HG03460 (cell line): ENCODE measurements around the gene SLC7A1.

Experiments
- ATAC-seq: cut with Tn5 transposase; IDR thresholded peaks from one replicate; pipeline ENCODE4 v1.9.1; 2021; ENCODE audit not compliant: unreplicated experiment

SLC7A1 gene

GRCh38 chr13:29491248-29491647 is 104.2 kb downstream of the SLC7A1 start:
- ATAC-seq = no peak

DNA sequence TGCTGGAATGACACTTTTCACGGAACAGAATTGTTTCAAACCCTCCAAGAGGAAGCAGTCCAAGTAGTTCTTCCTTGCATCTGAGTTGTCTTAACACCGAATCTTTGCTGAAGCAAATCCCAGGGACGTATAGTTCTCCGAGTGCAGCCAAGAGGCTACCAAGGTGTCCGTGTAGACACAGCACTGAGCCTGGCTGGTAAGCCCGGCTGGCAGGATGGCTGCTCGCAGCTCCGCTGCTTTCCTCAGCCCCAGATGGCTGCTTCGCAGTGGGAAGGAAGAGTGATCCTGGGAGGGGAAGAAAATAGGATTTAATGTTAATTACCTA is 105.0 kb downstream of the SLC7A1 start:
- ATAC-seq = no peak

- ATAC-seq = no peak
Measured at GRCh38 chr13:29489650-29490560, 105.6 kb downstream of the SLC7A1 start.

DNA sequence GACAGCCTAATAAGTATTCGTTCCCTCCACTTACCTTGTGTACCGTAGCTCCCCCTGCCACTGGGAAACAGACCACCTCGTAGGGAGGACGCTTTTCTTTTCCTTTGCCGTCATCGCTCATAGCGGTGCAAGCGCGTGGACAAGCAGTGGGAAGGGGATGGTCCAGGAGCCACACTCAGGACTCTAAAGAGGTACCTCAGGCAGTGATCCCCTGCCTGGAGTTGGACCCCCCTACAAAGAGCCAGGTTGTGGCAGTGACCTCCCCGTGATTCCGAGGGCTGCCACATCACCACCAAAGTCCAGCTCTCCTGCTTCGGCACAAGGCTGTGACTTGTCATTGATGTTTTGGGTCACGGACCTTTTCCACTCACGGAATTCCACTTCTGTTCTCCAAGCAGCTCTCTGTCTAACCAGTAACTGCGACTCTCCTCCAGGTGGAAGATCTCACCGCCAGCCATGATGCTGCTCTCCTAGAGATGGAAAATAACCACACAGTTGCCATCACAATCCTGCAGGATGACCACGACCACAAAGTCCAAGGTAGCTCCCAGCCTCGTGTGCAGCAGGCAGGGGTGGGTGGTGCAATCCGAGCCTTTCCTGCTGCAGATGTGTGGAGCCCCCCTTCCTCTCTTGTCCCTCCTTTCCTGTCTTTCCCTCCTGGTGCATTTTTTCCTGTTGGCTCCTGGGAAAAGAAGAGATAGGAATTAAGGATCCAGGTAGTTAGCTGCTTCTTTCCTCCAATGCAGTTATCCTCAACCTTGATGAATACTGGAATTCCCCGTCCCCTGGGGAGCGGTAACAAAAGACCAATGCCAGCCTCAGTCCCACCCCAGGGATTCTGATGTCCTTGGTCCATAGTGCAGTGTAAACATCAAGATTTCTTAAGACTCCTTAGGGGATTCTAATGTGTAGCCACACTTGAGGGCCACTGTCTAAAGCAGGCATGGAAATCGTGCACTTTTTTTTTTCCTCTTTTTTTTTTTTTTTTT is 107.7 kb downstream of the SLC7A1 start:
- no peak for ATAC-seq

DNA sequence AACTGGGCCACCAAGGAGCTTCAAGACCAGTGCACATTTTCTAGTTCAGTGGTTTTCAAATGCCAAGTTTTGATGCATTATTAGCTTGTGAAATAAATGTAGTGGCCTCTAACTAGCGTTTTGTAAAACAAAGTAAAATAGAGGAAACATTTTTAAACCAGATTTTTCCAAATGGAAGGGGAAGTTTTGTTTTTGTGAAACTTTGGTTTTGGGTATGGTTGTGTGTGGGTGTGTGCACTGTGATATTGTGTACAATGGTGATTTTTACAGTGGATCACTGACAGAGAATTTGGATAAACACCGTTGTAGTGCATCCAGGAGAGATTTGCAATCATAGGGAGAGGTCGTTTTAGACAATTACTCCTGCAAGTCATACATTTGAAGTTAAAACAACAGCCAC is 108.9 kb downstream of the SLC7A1 start:
- ATAC-seq = no peak

DNA sequence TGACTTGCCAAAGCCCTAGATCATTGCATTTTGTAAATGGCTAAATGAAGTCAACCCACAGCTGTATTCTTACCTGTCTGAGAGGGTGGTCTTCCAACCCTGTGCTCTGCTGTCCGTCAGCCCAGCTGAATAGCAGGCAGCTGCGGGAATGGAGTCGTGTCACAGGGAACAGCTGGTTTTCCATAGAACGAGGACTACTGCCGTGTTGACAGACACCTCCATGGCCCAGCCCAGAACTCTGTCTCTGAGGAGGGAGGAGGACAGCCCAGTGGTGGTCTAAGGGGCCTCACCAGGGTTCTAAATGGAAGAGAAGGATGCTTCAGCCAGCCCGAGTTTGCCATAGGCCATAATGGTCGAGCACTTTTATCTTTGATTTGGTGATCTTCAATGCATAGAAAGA is 110.7 kb downstream of the SLC7A1 start:
- no peak for ATAC-seq

DNA sequence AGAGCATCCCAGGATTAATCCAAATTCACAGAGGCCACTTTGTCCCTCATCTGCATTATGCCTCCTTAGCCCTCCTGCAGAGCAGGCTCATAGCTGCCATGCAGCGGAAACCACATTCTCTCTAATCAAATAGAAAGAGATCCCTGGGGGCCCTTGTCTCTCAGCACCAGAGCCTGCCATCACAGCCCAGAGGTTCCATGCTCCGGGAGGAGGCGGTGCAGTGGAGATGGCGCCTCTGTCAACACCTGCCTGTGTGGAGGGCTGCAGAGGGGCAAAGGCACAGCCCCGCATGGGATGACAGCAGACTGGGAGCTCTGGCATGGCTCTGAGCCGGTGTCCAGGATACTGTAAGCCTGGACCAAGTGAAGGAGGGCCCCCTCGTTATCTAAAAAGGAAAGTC is 111.3 kb downstream of the SLC7A1 start:
- no peak for ATAC-seq

DNA sequence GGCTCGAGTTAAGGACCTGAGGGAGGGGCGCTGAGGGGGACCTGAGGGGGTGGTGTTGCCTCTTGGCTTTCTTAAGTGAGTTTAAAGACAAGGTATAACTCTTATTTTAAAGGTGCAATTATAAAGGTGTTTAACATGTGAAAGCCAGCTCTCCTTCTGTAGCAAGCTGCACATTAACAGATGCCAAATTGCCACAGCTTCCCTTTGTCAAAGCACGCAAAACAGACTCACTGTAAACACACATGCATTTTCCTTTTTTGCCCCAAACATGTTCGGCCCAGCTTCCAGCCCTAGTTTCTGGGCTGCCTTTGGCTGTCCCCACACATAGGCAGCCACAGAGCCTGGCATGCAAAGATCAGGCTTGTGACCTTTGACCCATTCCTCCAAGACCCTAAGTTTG is 111.9 kb downstream of the SLC7A1 start:
- no peak for ATAC-seq

- no peak for ATAC-seq
Measured at GRCh38 chr13:29483211-29483610, 112.3 kb downstream of the SLC7A1 start.

- no peak for ATAC-seq
Measured at GRCh38 chr13:29482504-29482903, 113.0 kb downstream of the SLC7A1 start.

DNA sequence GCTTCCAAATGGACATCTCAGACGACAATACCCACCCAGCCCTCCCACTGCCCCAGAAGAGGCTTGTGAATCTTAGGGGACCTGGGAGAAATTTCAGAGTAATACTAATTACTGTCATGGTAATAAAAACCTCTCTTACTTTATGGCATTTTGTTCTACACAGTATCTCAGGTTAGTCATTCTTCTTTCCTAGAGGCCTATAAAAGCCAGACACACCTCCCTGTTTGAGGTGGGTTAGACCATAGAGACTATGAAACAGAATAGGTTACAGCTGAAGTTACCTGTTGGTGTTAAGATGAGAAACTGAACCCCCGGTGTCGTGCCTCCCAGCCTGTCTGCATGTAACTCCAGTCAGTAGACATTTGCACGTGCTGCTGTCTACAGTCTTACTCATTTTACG is 113.9 kb downstream of the SLC7A1 start:
- ATAC-seq = no peak

DNA sequence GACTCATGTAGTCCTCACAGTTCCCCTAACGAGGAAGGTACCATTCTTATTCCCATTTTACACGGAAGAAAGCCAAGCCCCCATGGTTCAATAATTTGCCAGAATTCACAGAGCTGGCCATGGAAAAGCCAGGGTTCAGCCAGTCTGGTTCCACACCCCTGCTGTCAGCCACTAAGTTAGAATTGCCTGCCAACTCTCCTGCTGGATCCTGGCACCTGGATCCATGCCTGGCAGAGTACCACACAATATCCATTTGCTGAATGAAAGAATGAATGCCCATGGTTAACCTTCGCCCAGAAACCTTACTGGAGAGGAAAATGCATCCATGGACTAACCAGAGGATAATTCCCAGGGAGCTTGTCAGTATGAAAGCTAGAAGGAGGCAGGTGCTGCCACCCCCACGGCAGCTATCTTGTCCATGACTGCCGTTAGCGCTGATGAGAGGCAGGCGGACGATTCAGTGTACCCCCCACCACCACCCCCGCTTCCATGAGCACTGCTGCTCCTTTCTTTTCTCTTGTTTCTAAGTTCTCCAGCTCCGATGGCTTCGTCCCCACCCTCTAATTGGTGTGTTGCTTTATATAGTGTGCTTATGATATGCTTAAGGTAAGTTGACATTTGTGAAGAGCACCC is 114.5 kb downstream of the SLC7A1 start:
- no peak for ATAC-seq

DNA sequence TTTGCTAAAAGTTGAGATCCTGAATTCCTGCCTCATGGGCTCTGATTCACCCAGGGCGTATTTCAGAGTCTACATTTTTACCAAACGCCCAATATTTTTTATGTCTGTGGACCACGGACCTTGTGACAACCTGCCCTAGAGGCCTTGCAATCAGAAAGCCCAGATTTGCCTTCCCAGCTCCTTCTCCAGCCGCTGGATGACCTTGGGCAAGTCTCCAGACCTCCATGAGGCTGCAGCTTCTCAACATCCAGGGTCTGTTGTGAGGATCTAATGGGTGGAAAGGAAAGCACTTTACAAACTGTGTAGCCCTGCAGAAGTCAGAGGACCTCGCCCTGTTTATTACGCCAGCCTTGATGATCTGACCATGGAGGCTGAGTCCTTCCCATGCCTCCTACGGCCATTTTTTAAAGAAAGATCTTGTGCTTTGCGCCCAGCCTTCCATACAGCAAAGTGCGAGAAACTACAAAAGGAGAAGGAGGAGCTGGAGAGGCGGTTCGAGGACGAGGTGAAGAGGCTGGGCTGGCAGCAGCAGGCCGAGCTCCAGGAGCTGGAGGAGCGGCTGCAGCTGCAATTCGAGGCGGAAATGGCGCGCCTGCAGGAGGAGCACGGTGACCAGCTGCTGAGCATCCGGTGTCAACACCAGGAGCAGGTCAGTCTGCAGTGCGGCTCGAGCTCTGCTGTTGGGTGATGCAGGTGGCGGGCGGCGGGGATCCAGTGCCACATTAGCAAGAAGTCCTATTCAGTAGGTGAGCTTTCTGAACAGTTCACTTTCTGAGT is 115.6 kb downstream of the SLC7A1 start:
- no peak for ATAC-seq

GRCh38 chr13:29476046-29476445 is 119.4 kb downstream of the SLC7A1 start:
- no peak for ATAC-seq

DNA sequence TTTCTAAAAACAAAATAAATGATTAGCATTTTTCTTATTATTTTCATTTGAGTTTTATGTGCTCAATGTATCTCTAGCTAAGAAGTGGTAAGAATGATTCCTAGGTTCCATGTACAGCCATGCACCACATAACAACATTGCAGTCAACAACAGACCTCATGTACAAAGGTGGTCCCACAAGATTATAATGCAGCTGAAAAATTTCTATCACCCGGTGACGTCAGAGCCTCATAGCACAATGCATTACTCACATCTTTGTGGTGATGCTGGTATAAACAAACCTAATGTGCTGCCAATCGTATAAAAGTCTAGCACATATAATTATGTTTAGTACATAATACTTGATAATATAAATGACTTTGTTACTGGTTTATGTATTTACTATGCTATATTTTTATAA is 120.5 kb downstream of the SLC7A1 start:
- no peak for ATAC-seq

- no peak for ATAC-seq
Measured at GRCh38 chr13:29473166-29473565, 122.3 kb downstream of the SLC7A1 start.

DNA sequence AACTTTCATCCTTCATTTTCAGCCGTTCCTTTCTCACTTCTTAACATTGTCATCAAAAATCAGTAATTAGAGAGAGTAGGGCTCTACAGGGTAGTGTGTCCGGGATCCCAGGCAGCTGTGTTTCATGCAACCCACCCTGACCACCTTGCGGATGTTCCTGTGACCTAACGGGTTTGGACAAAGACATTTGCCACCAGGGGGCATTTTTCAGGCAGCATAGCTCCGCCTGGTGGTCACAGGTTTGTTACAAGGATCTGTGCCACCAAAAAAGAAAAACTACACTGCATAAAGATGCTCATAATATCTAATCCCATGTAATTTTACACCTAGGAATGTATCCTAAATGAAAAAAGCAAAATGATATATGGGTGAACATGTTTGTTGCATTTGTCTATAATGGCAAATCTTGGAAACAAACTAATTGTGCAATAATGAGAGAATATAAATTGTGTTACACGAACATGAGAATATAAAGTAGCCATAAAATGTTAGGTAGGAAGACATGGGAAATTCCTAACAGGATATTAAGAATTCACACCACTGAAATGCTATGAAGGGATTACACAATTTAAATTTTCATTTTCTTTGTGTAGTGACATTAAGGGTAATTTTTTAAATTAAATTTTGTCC is 123.0 kb downstream of the SLC7A1 start:
- no peak for ATAC-seq

DNA sequence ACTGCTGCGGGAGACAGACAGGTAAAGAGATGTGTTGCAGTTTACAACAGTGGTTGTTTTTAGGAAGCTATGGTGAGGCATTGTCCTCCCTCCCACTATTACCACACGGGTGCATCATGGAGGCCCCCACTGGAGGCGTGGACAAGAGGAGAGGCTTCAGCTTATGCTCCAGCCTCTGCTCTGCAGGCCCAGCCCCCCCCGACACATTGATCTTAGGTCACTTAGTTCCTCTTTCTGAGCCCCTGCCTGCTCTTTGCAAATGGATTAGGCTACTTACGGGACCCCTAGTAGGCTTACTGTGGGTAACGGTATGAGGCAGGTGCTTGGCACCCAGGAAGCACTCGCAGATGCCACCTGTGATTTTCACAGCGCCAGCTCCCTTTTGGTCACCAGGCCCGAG is 123.9 kb downstream of the SLC7A1 start:
- no peak for ATAC-seq

DNA sequence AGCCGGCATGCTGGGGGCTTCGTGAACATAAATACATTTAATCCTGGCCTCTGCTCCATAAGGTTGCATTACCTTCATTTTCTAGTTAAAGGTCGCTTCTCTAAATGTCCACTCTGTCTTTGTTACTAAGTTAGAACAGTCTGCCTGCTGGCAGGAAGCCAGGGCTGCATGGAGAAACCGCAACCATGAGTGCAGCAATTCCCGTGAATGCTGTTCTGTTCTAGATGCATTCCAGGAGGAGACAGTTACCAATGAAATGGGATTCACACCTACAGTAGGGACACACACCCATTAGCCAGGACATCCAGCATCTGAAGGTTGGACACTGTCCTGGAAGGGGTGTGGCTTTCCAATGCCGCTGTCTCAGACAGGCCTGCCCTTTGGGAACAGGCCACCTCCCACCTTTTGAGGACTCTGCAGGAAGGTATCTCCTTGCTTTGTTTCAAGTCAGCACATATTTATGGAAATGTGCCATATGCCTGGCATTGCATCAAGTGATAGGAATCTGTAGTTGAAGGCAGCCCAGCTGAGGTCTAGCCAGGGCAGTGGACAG is 129.7 kb downstream of the SLC7A1 start:
- no peak for ATAC-seq

DNA sequence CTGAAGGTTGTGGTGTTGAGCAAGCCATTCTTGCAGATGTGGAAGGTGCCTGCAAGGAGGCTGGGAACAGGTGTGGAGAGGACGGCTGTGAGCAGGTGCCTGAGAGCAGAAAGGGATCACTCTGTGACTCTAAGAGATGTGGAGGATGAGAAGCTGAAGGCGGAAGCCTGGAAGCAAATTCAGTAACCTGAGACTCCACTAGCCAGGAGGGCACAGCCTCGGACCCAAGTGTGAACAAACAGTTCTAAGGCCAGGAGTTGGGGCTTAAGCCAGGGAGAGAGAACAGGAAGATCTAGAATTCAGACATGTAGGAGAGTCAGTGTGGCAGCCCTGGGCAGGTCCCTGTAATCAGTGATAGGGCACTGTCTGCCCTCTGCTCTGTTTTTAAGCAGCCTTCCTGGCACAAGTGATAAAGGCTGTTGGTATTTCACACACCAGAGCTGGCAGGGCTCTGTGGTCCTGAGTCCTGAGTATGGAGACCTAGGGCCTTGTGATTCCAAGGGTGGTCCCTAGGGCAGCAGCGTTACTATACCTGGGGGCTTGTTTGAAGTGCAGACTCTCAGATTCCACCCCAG is 131.3 kb downstream of the SLC7A1 start:
- ATAC-seq = no peak
